Panc1 (cell line): ENCODE data around the gene LASP1. TPM values are rescaled to one million over a fixed set of nuclear protein-coding genes. Genes with fewer than 3 reads are reported as not detected.

Experiments used
- ATAC-seq: fragments of 200-7000 bp; cut with Tn5 transposase; 2 replicates; pipeline ENCODE4 v1.9.1; 2020; ENCODE audit warnings: mild to moderate bottlenecking, moderate library complexity
- BruUV-seq: library from RNA; stranded (reverse); fragments of 400-500 nt; replicated peaks from 2 replicates; lab custom pipeline; 2021; lab: Mats Ljungman, UMichigan
- CTCF ChIA-PET: fragments of 300-600 bp; sonication (Branson Sonifier 250); formaldehyde crosslinking; loops from one replicate; lab custom pipeline; 2022; ENCODE audit warnings: antibody characterized with exemption; lab: Charles Lee
- POLR2A ChIA-PET: fragments of 300-600 bp; sonication (Branson Sonifier 250); formaldehyde crosslinking; loops from one replicate; lab custom pipeline; 2022; ENCODE audit warnings: antibody characterized with exemption; lab: Charles Lee
- DNase-seq: peaks from one replicate; pipeline ENCODE4 v3.0.0-alpha.2; 2010; ENCODE audit warnings: low read depth, low spot score
- H3K27ac ChIP-seq: 2 replicates; pipeline ENCODE4 v1.5.1; 2011; ENCODE audit warnings: mild to moderate bottlenecking, low read length, inconsistent platforms
- H3K27me3 ChIP-seq: fragments of 200-500 bp; sonication (Bioruptor generic); 2 replicates; pipeline ENCODE4 v1.6.0; 2014; ENCODE audit warnings: low read length, inconsistent platforms; ENCODE audit not compliant: control insufficient read depth, insufficient read depth
- H3K36me3 ChIP-seq: fragments of 200-500 bp; sonication (Bioruptor generic); 2 replicates; pipeline ENCODE4 v1.5.1; 2014; ENCODE audit warnings: inconsistent platforms, mild to moderate bottlenecking, low read length, moderate library complexity; ENCODE audit not compliant: control insufficient read depth, insufficient read depth
- H3K4me1 ChIP-seq: 2 replicates; pipeline ENCODE4 v1.5.1; 2011; ENCODE audit warnings: inconsistent platforms, mild to moderate bottlenecking, low read length, moderate library complexity; ENCODE audit not compliant: control insufficient read depth, insufficient read depth
- H3K4me3 ChIP-seq, 2 experiments: 2 replicates each; pipeline ENCODE4 v1.5.1; 2011 to 2012; ENCODE audit warnings: low read depth in 2 of 2, low read length in 2 of 2, mild to moderate bottlenecking in 2 of 2, inconsistent platforms in 1 of 2, moderate library complexity in 1 of 2
- H3K9me3 ChIP-seq: fragments of 200-500 bp; sonication (Bioruptor generic); 2 replicates; pipeline ENCODE4 v1.5.1; 2014; ENCODE audit warnings: low read depth, mild to moderate bottlenecking, inconsistent platforms, low read length, moderate library complexity; ENCODE audit not compliant: control insufficient read depth, insufficient read depth
- CTCF ChIP-seq: fragments of 450-650 bp; IDR thresholded peaks from 2 replicates; pipeline ENCODE4 v1.5.1; 2017; ENCODE audit warnings: mild to moderate bottlenecking
- POLR2AphosphoS5 ChIP-seq: IDR thresholded peaks from 2 replicates; pipeline ENCODE4 v1.6.1; 2012; ENCODE audit warnings: mild to moderate bottlenecking, low read depth, low read length, moderate library complexity
- REST ChIP-seq, 2 experiments: IDR thresholded peaks; 2 replicates each; pipeline ENCODE4 v1.6.1; 2011 to 2012; ENCODE audit warnings: low read depth in 2 of 2, control low read depth in 1 of 2, low read length in 1 of 2, mild to moderate bottlenecking in 1 of 2, moderate library complexity in 1 of 2; ENCODE audit not compliant: insufficient read depth in 1 of 2
- SIN3A ChIP-seq: IDR thresholded peaks from 2 replicates; pipeline ENCODE4 v1.6.1; 2012; ENCODE audit warnings: low read depth, mild to moderate bottlenecking, low read length, moderate library complexity, borderline replicate concordance; ENCODE audit not compliant: insufficient read depth
- TCF7L2 ChIP-seq: IDR thresholded peaks from 2 replicates; pipeline ENCODE4 v1.6.1; 2011; ENCODE audit warnings: mild to moderate bottlenecking, low read depth, low read length, inconsistent platforms
- in situ Hi-C: cut with HindIII; loops from 2 replicates; pipeline ENCODE4 v1.10.0; 2016; ENCODE audit warnings: low sequenced_read_pairs, low pct_unique_long_range_greater_than_20kb
- intact Hi-C: fragments of 100-400 bp; cut with micrococcal nuclease; formaldehyde crosslinking; loops from one replicate; pipeline ENCODE4 v1.10.0; 2022; ENCODE audit not compliant: unreplicated experiment
- total RNA-seq: library from RNA; stranded (reverse); gene quantifications from one replicate; pipeline ENCODE4 v1.2.1, GENCODE V29; 2021; ENCODE audit not compliant: unreplicated experiment

The LASP1 gene
- total RNA-seq, 1 experiment from 2014 or later, result 112 TPM

DNA sequence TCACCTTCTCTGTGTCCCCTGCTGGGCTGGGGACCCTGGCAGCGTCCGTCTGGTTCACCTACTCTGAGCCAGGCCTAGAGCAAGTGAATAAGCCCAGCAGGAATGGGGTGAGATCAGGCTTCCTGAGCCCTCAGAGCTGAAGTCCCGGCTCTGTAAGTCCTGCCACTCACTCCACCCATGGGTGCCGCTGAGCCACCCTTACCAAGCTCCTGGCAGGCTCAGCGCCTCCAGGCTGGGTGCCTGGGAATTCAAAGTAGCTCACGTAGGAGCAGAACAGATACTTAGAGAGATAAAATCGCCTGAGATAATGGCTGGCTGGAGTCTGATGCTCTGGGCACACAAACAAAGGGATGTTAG lies 45.8 kb downstream of the LASP1 start:
- no peak overlapping the region for H3K27ac ChIP-seq

DNA sequence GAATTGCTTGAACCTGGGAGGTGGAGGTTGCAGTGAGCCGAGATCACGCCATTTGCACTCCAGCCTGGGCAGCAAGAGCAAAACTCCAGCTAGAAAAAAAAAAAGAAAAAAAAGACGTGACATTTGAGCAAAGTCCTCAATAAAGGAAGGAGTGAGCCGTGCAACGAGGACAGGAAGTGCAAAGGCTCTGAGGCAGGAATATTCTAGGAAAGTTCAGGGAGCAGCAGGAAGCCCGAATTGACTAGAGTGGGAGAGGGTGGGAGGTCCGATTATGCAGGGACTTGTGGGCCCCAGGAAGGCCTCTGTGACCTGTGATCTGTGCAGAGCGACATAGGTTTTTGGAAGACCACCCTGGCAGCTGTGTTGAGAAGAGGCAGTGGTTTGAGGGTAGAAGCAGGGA lies 46.9 kb downstream of the LASP1 start:
- ATAC-seq (no peak), DNase-seq (no peak)
- Histone ChIP-seq H3K4me1 (no peaks in the 10 kb centered on the region), H3K36me3 (no peaks in the 10 kb centered on the region), H3K27ac (no peak overlapping the region), H3K27me3 (no peaks in the 10 kb centered on the region), H3K9me3 (no peaks in the 10 kb centered on the region), H3K4me3 (no peak overlapping the region)
- ChIA-PET CTCF (no interaction called here), POLR2A (no interaction called here)
- intact Hi-C loops, result no loop called here
- in situ Hi-C loops, result no loop called here
- no TSS peak for BruUV-seq
- TF ChIP-seq REST (IDR thresholded peaks at IDR 0.05; ENCODE audit: insufficient read depth in 1 of 2, low read depth in 2 of 2, low read length in 1 of 2), result no peak
- TF ChIP-seq POLR2AphosphoS5, result no peak
- no peak for TF ChIP-seq TCF7L2
- no peak for TF ChIP-seq SIN3A
- no peak for TF ChIP-seq CTCF

More for the DNA sequence above, 45.8 kb downstream of the LASP1 start:
- no TSS peak for BruUV-seq
- in situ Hi-C loops (no loop called here), intact Hi-C loops (no loop called here)
- ChIA-PET POLR2A (no interaction called here), CTCF (no interaction called here)
- no peaks in the 10 kb centered on the region for H3K27me3 ChIP-seq
- DNase-seq (no peak), ATAC-seq (no peak)
- no peaks in the 10 kb centered on the region for H3K4me1 ChIP-seq
- no peaks in the 10 kb centered on the region for H3K9me3 ChIP-seq
- TF ChIP-seq SIN3A (no peak), CTCF (no peak), POLR2AphosphoS5 (no peak), TCF7L2 (no peak), REST (IDR thresholded peaks at IDR 0.05; ENCODE audit: insufficient read depth in 1 of 2, low read depth in 2 of 2, low read length in 1 of 2) (no peak)
- no peak overlapping the region for H3K4me3 ChIP-seq
- H3K36me3 ChIP-seq, result no peaks in the 10 kb centered on the region
